ENCODE results near the gene CNOT10. TPM values are rescaled to one million over a fixed set of nuclear protein-coding genes. Genes with fewer than 3 reads are reported as not detected.
"Not testable (repeated sequence)": the region's sequence is repeated elsewhere in the genome, so short reads cannot be mapped to it uniquely, and the experiment has no call there.

CNOT10 gene
- polyA plus RNA-seq, 1 experiment, result 22.9 TPM

GRCh38 chr3:32725721-32726120 is 40.7 kb downstream of the CNOT10 start:
- POLR2A ChIA-PET, result no interaction called here
- TF ChIP-seq CTCF (IDR thresholded peaks at IDR 0.05; ENCODE audit: low read depth, low read length), result no peak

GRCh38 chr3:32733631-32734229 is 48.7 kb downstream of the CNOT10 start:
- Histone ChIP-seq H3K4me3 (ENCODE audit: low read depth, low read length) (no peak overlapping the region), H3K9me3 (ENCODE audit: control insufficient read depth, insufficient read depth, low read length) (no peaks in the 10 kb centered on the region), H3K27me3 (ENCODE audit: control insufficient read depth, insufficient read depth, low read length) (no peaks in the 10 kb centered on the region), H3K27ac (ENCODE audit: low read depth, low read length) (no peak overlapping the region)
- ChIA-PET POLR2A (no interaction called here), CTCF (interaction anchor here (0.6 to 3.7 kb wide), 12 partner anchors 8 to 341 kb away, joined by 3 to 37 read pairs (median 4); no protein-coding TSS in a partner anchor)
- no peak for DNase-seq (ENCODE audit: low read depth, low spot score)
- peak; percentile 66 for TF ChIP-seq CTCF (IDR thresholded peaks at IDR 0.05; ENCODE audit: low read depth, low read length)

More at GRCh38 chr3:32725721-32726120, 40.7 kb downstream of the CNOT10 start:
- no peak for DNase-seq (ENCODE audit: low read depth, low spot score)
- Histone ChIP-seq H3K4me3 (ENCODE audit: low read depth, low read length) (no peak overlapping the region), H3K9me3 (ENCODE audit: control insufficient read depth, insufficient read depth, low read length) (no peaks in the 10 kb centered on the region), H3K27ac (ENCODE audit: low read depth, low read length) (no peak overlapping the region), H3K27me3 (ENCODE audit: control insufficient read depth, insufficient read depth, low read length) (no peaks in the 10 kb centered on the region)
- CTCF ChIA-PET, result interaction anchor here (0.7 kb wide), 1 partner anchor 209 kb away, joined by 3 read pairs; no protein-coding TSS in a partner anchor

DNA sequence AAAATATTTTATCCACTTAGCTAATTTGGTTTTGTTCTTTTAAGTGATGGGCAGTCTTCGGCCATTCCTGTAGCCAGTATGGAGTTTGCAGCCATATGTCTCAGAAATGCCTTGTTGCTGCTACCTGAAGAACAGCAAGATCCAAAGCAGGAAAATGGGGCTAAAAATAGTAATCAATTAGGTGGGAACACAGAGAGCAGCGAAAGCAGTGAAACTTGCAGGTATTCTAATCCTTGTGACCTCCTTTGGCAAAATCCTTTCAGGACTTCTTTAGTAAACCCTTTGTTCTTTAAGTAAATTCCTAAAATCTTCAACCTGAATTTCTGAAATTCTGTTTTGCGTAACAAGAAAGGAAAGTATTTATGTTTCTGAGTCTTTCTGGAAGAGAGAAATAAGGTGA is 49.8 kb downstream of the CNOT10 start:
- Histone ChIP-seq H3K9me3 (ENCODE audit: control insufficient read depth, insufficient read depth, low read length) (no peaks in the 10 kb centered on the region), H3K27ac (ENCODE audit: low read depth, low read length) (no peak overlapping the region), H3K4me3 (ENCODE audit: low read depth, low read length) (no peak overlapping the region), H3K27me3 (ENCODE audit: control insufficient read depth, insufficient read depth, low read length) (no peaks in the 10 kb centered on the region)
- no peak for DNase-seq (ENCODE audit: low read depth, low spot score)
- no peak for TF ChIP-seq CTCF (IDR thresholded peaks at IDR 0.05; ENCODE audit: low read depth, low read length)
- ChIA-PET CTCF (interaction anchor here (0.9 to 3.7 kb wide), 8 partner anchors 19 to 340 kb away, joined by 3 to 37 read pairs (median 5); no protein-coding TSS in a partner anchor), POLR2A (no interaction called here)

GRCh38 chr3:32743470-32743869 is 58.5 kb downstream of the CNOT10 start:
- not testable (repeated sequence) for DNase-seq (ENCODE audit: low read depth, low spot score); H3K27me3 ChIP-seq (ENCODE audit: control insufficient read depth, insufficient read depth, low read length); H3K27ac ChIP-seq (ENCODE audit: low read depth, low read length); H3K4me3 ChIP-seq (ENCODE audit: low read depth, low read length); H3K9me3 ChIP-seq (ENCODE audit: control insufficient read depth, insufficient read depth, low read length)
- ChIA-PET CTCF (interaction anchor here (1.3 to 2.6 kb wide), 3 partner anchors 9 to 191 kb away, joined by 7 to 10 read pairs (median 10); no protein-coding TSS in a partner anchor), POLR2A (interaction anchor here (0.8 to 1.6 kb wide), 2 partner anchors 9 to 15 kb away, joined by 4 read pairs; no protein-coding TSS in a partner anchor)

GRCh38 chr3:32743934-32744333 is 58.9 kb downstream of the CNOT10 start:
- Histone ChIP-seq H3K27me3 (ENCODE audit: control insufficient read depth, insufficient read depth, low read length) (no peaks in the 10 kb centered on the region), H3K4me3 (ENCODE audit: low read depth, low read length) (no peak overlapping the region), H3K9me3 (ENCODE audit: control insufficient read depth, insufficient read depth, low read length) (no peaks in the 10 kb centered on the region), H3K27ac (ENCODE audit: low read depth, low read length) (no peak overlapping the region)
- ChIA-PET CTCF (interaction anchor here (0.6 to 2.6 kb wide), 4 partner anchors 8 to 190 kb away, joined by 4 to 10 read pairs (median 8); no protein-coding TSS in a partner anchor), POLR2A (interaction anchor here (0.8 to 1.6 kb wide), 2 partner anchors 9 to 15 kb away, joined by 4 read pairs; no protein-coding TSS in a partner anchor)
- TF ChIP-seq CTCF (IDR thresholded peaks at IDR 0.05; ENCODE audit: low read depth, low read length), result no peak
- peak; percentile 15 for DNase-seq (ENCODE audit: low read depth, low spot score)
